ENCODE results near the gene ARHGEF33. TPM values are rescaled to one million over a fixed set of nuclear protein-coding genes. Genes with fewer than 3 reads are reported as not detected.

Gene ARHGEF33
- polyA plus RNA-seq, 1 donor from 2014 or later = 1.5 TPM

DNA sequence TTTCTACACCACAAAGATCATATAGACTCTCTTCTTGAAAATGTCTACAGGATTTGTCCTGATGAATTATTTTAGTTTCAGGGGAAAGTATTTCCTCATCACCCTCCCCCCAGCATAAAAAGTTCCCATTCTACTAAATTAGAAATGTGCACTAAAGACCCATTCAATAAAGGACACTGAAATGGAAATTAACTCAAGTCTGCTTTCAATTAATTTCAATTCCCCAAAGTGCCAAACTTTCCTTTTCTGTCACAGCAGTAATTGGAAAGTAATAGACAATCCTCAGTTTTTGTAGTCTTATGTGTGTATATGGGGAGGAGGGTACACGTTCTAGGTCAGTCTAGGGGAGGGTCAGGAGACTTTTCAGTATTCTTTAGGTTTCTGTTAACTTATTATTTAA is 21.5 kb downstream of the ARHGEF33 start:
- no peak overlapping the region for H2AFZ ChIP-seq (ENCODE audit: low read depth, low read length)
- no peak overlapping the region for H3K4me3 ChIP-seq (ENCODE audit: low read length)
- TF ChIP-seq SMC3 (conservative IDR thresholded peaks at IDR 0.05; ENCODE audit: poor library complexity) = no peak
- no peak for TF ChIP-seq TAF1 (IDR thresholded peaks at IDR 0.05; ENCODE audit: low read depth)
- TF ChIP-seq EZH2 (IDR thresholded peaks at IDR 0.05; ENCODE audit: borderline replicate concordance, insufficient read depth, low read length, poor library complexity, severe bottlenecking) = no peak
- TF ChIP-seq RAD21 (conservative IDR thresholded peaks at IDR 0.05) = no peak
- TF ChIP-seq, protein P1, sequence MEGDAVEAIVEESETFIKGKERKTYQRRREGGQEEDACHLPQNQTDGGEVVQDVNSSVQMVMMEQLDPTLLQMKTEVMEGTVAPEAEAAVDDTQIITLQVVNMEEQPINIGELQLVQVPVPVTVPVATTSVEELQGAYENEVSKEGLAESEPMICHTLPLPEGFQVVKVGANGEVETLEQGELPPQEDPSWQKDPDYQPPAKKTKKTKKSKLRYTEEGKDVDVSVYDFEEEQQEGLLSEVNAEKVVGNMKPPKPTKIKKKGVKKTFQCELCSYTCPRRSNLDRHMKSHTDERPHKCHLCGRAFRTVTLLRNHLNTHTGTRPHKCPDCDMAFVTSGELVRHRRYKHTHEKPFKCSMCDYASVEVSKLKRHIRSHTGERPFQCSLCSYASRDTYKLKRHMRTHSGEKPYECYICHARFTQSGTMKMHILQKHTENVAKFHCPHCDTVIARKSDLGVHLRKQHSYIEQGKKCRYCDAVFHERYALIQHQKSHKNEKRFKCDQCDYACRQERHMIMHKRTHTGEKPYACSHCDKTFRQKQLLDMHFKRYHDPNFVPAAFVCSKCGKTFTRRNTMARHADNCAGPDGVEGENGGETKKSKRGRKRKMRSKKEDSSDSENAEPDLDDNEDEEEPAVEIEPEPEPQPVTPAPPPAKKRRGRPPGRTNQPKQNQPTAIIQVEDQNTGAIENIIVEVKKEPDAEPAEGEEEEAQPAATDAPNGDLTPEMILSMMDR (IDR thresholded peaks at IDR 0.05; ENCODE audit: poor library complexity, severe bottlenecking) = no peak
- TF ChIP-seq EP300 (conservative IDR thresholded peaks at IDR 0.05; ENCODE audit: poor library complexity, severe bottlenecking) = no peak
- no peak for TF ChIP-seq POLR2AphosphoS5 (IDR thresholded peaks at IDR 0.05)
- TF ChIP-seq MXI1 (conservative IDR thresholded peaks at IDR 0.05; ENCODE audit: poor library complexity, severe bottlenecking) = no peak
- TF ChIP-seq, protein P2, sequence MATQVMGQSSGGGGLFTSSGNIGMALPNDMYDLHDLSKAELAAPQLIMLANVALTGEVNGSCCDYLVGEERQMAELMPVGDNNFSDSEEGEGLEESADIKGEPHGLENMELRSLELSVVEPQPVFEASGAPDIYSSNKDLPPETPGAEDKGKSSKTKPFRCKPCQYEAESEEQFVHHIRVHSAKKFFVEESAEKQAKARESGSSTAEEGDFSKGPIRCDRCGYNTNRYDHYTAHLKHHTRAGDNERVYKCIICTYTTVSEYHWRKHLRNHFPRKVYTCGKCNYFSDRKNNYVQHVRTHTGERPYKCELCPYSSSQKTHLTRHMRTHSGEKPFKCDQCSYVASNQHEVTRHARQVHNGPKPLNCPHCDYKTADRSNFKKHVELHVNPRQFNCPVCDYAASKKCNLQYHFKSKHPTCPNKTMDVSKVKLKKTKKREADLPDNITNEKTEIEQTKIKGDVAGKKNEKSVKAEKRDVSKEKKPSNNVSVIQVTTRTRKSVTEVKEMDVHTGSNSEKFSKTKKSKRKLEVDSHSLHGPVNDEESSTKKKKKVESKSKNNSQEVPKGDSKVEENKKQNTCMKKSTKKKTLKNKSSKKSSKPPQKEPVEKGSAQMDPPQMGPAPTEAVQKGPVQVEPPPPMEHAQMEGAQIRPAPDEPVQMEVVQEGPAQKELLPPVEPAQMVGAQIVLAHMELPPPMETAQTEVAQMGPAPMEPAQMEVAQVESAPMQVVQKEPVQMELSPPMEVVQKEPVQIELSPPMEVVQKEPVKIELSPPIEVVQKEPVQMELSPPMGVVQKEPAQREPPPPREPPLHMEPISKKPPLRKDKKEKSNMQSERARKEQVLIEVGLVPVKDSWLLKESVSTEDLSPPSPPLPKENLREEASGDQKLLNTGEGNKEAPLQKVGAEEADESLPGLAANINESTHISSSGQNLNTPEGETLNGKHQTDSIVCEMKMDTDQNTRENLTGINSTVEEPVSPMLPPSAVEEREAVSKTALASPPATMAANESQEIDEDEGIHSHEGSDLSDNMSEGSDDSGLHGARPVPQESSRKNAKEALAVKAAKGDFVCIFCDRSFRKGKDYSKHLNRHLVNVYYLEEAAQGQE (IDR thresholded peaks at IDR 0.05; ENCODE audit: borderline replicate concordance) = no peak
- H3K79me2 ChIP-seq (replicated peaks; ENCODE audit: insufficient read depth, low read length) = no peaks in the 10 kb centered on the region
- H3K27me3 ChIP-seq (ENCODE audit: insufficient read depth, low read depth, low read length) = no peaks in the 10 kb centered on the region
- no peaks in the 10 kb centered on the region for H4K20me1 ChIP-seq (ENCODE audit: insufficient read depth)
- no peaks in the 10 kb centered on the region for H3F3A ChIP-seq (ENCODE audit: insufficient read depth, low read length, poor library complexity, severe bottlenecking)
- no peaks in the 10 kb centered on the region for H3K9me2 ChIP-seq (ENCODE audit: insufficient read depth, low read length)
- H3K27ac ChIP-seq (ENCODE audit: low read length) = no peak overlapping the region
- H3K9ac ChIP-seq (ENCODE audit: low read length) = no peak overlapping the region
- no peak overlapping the region for H3K4me2 ChIP-seq (ENCODE audit: low read length)
- no peaks in the 10 kb centered on the region for H3K36me3 ChIP-seq (ENCODE audit: insufficient read depth, low read length)
- H3K9me3 ChIP-seq (ENCODE audit: low read length) = no peaks in the 10 kb centered on the region

DNA sequence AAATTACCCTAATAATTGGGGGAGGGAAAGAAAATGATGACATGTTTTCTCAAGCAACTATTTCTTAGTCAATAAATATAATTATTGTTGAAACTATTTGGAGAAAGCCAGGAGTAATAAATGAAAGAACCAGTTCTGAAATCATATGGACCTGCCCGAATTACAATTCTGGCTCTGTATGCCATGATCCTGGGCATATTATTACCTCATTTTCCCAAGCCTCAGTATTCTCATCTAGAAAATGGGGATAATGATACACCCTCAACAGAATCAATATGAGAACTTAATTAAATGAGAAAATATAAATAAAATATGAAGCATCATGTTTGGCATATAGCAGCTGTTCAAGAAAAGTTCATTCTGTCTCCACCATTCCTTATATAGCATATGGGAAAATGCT is 22.9 kb downstream of the ARHGEF33 start:
- Histone ChIP-seq H3K27ac (ENCODE audit: low read length) (no peak overlapping the region), H3K4me3 (ENCODE audit: low read length) (no peak overlapping the region), H3K79me2 (replicated peaks; ENCODE audit: insufficient read depth, low read length) (no peaks in the 10 kb centered on the region), H3F3A (ENCODE audit: insufficient read depth, low read length, poor library complexity, severe bottlenecking) (no peaks in the 10 kb centered on the region), H3K36me3 (ENCODE audit: insufficient read depth, low read length) (no peaks in the 10 kb centered on the region), H3K9ac (ENCODE audit: low read length) (no peak overlapping the region), H3K9me2 (ENCODE audit: insufficient read depth, low read length) (no peaks in the 10 kb centered on the region), H2AFZ (ENCODE audit: low read depth, low read length) (no peak overlapping the region), H3K9me3 (ENCODE audit: low read length) (no peaks in the 10 kb centered on the region), H3K4me2 (ENCODE audit: low read length) (no peak overlapping the region), H4K20me1 (ENCODE audit: insufficient read depth) (no peaks in the 10 kb centered on the region), H3K27me3 (ENCODE audit: insufficient read depth, low read depth, low read length) (no peaks in the 10 kb centered on the region)
- TF ChIP-seq SMC3 (conservative IDR thresholded peaks at IDR 0.05; ENCODE audit: poor library complexity) = no peak
- TF ChIP-seq, protein P2 (IDR thresholded peaks at IDR 0.05; ENCODE audit: borderline replicate concordance) = no peak
- TF ChIP-seq, protein P1 (IDR thresholded peaks at IDR 0.05; ENCODE audit: poor library complexity, severe bottlenecking) = no peak
- TF ChIP-seq EZH2 (IDR thresholded peaks at IDR 0.05; ENCODE audit: borderline replicate concordance, insufficient read depth, low read length, poor library complexity, severe bottlenecking) = no peak
- no peak for TF ChIP-seq TAF1 (IDR thresholded peaks at IDR 0.05; ENCODE audit: low read depth)
- TF ChIP-seq RAD21 (conservative IDR thresholded peaks at IDR 0.05) = no peak
- no peak for TF ChIP-seq EP300 (conservative IDR thresholded peaks at IDR 0.05; ENCODE audit: poor library complexity, severe bottlenecking)
- TF ChIP-seq POLR2AphosphoS5 (IDR thresholded peaks at IDR 0.05) = no peak
